K562 (cell line): ENCODE measurements around the gene SCAF11. TPM values are rescaled to one million over a fixed set of nuclear protein-coding genes. Genes with fewer than 3 reads are reported as not detected.

ENCODE experiments used
- ATAC-seq: fragments of 200-7000 bp; cut with Tn5 transposase; 3 replicates; pipeline ENCODE4 v1.9.1; 2020; ENCODE audit warnings: moderate library complexity
- BruUV-seq: library from RNA; stranded (reverse); fragments of 400-500 nt; replicated peaks from 2 replicates; lab custom pipeline; 2021; lab: Mats Ljungman, UMichigan
- CTCF ChIA-PET: fragments of 300-600 bp; formaldehyde crosslinking; extraction: SDS; loops from one replicate; lab custom pipeline; 2021; ENCODE audit warnings: low intra/inter-chr PET ratio; lab: Yijun Ruan, JAX
- POLR2A ChIA-PET: fragments of 300-600, 350-650 bp; sonication (Branson Sonifier 250); formaldehyde crosslinking; extraction: SDS; loops from one replicate; lab custom pipeline; 2021; ENCODE audit warnings: antibody characterized with exemption, inconsistent platforms; lab: Yijun Ruan, JAX
- DNase-seq, 4 experiments: peaks; one replicate each; pipeline versions ENCODE4 v3.0.0 to v3.0.0-alpha.2; 2011 to 2018; ENCODE audit warnings: low spot score in 3 of 4, mixed read lengths in 3 of 4; ENCODE audit errors: extremely low read depth in 1 of 4
- FAIRE-seq: peaks from 2 replicates; lab custom pipeline; 2011; peaks lifted over from hg19 to GRCh38; lab: Jason Lieb, UNC
- H2AFZ ChIP-seq: 2 replicates; pipeline ENCODE4 v1.6.0; 2011; ENCODE audit warnings: low read depth, low read length, control low read depth, inconsistent platforms
- H3K27ac ChIP-seq: fragments of 200-600 bp; 3 replicates; pipeline ENCODE4 v1.8.0; 2011; ENCODE audit warnings: low read depth, mild to moderate bottlenecking, control low read depth, inconsistent platforms, low read length, moderate library complexity, mixed read lengths; ENCODE audit errors: extremely low read depth
- H3K27me3 ChIP-seq, 2 experiments: fragments of 300-600 bp in 1 of 2; 2 replicates in 1 of 2; 3 replicates in 1 of 2; pipeline versions ENCODE4 v1.6.0 to v1.8.0; 2011; ENCODE audit warnings: inconsistent platforms in 2 of 2, low read length in 2 of 2, mild to moderate bottlenecking in 1 of 2, mixed read lengths in 1 of 2, moderate library complexity in 1 of 2; ENCODE audit not compliant: control insufficient read depth in 2 of 2, insufficient read depth in 2 of 2
- H3K36me3 ChIP-seq: fragments of 300-600 bp; 3 replicates; pipeline ENCODE4 v1.8.0; 2011; ENCODE audit warnings: mild to moderate bottlenecking, low read length, inconsistent platforms; ENCODE audit not compliant: control insufficient read depth, insufficient read depth
- H3K4me1 ChIP-seq, 2 experiments: fragments of 200-600 bp in 1 of 2; replicated peaks in 1 of 2; 2 replicates in 1 of 2; 3 replicates in 1 of 2; pipeline versions ENCODE4 v1.5.1 to v1.8.0; 2011; ENCODE audit warnings: inconsistent platforms in 2 of 2, low read length in 2 of 2, mild to moderate bottlenecking in 1 of 2, mixed read lengths in 1 of 2, moderate library complexity in 1 of 2; ENCODE audit not compliant: control insufficient read depth in 2 of 2, insufficient read depth in 2 of 2
- H3K4me2 ChIP-seq: 2 replicates; pipeline ENCODE4 v1.6.1; 2011; ENCODE audit warnings: low read length, control low read depth, inconsistent platforms, mixed read lengths; ENCODE audit not compliant: insufficient read depth
- H3K4me3 ChIP-seq: fragments of 200-600 bp; sonication (generic), shearing (Covaris generic); 2 replicates; pipeline ENCODE4 v1.5.1; 2016; ENCODE audit warnings: control low read depth, inconsistent platforms
- H3K79me2 ChIP-seq: fragments of 200-600 bp; 3 replicates; pipeline ENCODE4 v1.8.0; 2011; ENCODE audit warnings: low read length, inconsistent platforms; ENCODE audit not compliant: control insufficient read depth, insufficient read depth
- H3K9ac ChIP-seq, 2 experiments: 2 replicates each; pipeline versions ENCODE4 v1.6.0 to v1.6.1; 2011; ENCODE audit warnings: low read depth in 2 of 2, low read length in 2 of 2, control low read depth in 1 of 2, inconsistent platforms in 1 of 2, mild to moderate bottlenecking in 1 of 2, mixed read lengths in 1 of 2; ENCODE audit not compliant: insufficient read depth in 1 of 2
- H3K9me1 ChIP-seq: one replicate; pipeline ENCODE4 v1.6.0; 2011; ENCODE audit warnings: inconsistent platforms, mild to moderate bottlenecking, low read length, moderate library complexity; ENCODE audit not compliant: control insufficient read depth, insufficient read depth
- H3K9me3 ChIP-seq: replicated peaks from 2 replicates; pipeline ENCODE4 v1.5.1; 2011; ENCODE audit warnings: low read depth, low read length, inconsistent platforms; ENCODE audit not compliant: control insufficient read depth, insufficient read depth
- H4K20me1 ChIP-seq: replicated peaks from 2 replicates; pipeline ENCODE4 v1.6.1; 2011; ENCODE audit warnings: low read length, inconsistent platforms, mixed read lengths; ENCODE audit not compliant: control insufficient read depth, insufficient read depth
- CSDE1 ChIP-seq, 2 experiments: fragments of 450-650 bp; IDR thresholded peaks; 2 replicates each; pipeline ENCODE4 v1.6.1; 2016; ENCODE audit warnings: mild to moderate bottlenecking in 1 of 2
- FOXP1 ChIP-seq: sonication (generic); formaldehyde crosslinking; IDR thresholded peaks from 2 replicates; pipeline ENCODE4 v1.8.0; 2022; ENCODE audit warnings: mild to moderate bottlenecking, missing genetic modification reagents
- MEF2D ChIP-seq: conservative IDR thresholded peaks from 2 replicates; pipeline ENCODE4 v1.6.1; 2016; ENCODE audit warnings: low read depth, missing genetic modification characterization, missing compliant biosample characterization
- MYC ChIP-seq, 2 experiments: fragments of 250-450 bp in 1 of 2; sonication (Bioruptor Pico) in 1 of 2; IDR thresholded peaks; 2 replicates each; pipeline versions ENCODE4 v1.5.1 to v1.6.1; 2012 to 2021; ENCODE audit warnings: low read depth in 2 of 2, borderline replicate concordance in 1 of 2, improper control_type of control experiment in 1 of 2, low read length in 1 of 2, mild to moderate bottlenecking in 1 of 2, moderate library complexity in 1 of 2
- NBN ChIP-seq: fragments of 450-650 bp; IDR thresholded peaks from 2 replicates; pipeline ENCODE4 v1.6.1; 2016; ENCODE audit warnings: low read depth, mild to moderate bottlenecking
- ZEB2 ChIP-seq: fragments of 450-650 bp; IDR thresholded peaks from 2 replicates; pipeline ENCODE4 v1.6.1; 2016
- WGBS: fragments of 100-300 bp; shearing (Covaris generic); methylation state at CpG from one replicate; pipeline ENCODE4 v1.1.6; 2016; ENCODE audit warnings: low coverage, mixed read lengths; ENCODE audit not compliant: insufficient coverage; ENCODE audit errors: missing lambda C conversion rate; 5-methylcytosine and 5-hydroxymethylcytosine counted together
- in situ Hi-C: fragments of 300-500 bp; cut with MboI; formaldehyde crosslinking; loops from 4 replicates; pipeline ENCODE4 v1.15.0; 2018; ENCODE audit warnings: inconsistent platforms, mixed read lengths
- intact Hi-C: fragments of 100-400 bp; cut with micrococcal nuclease; formaldehyde crosslinking; loops from 2 replicates; pipeline ENCODE4 v1.14.2; 2022
- polyA plus RNA-seq, 8 experiments: library from polyadenylated mRNA; depleted of rRNA in 4 of 8; stranded (reverse) in 5 of 8; unstranded in 3 of 8; fragments of >200 nt; fragmentation: Nextera tagmentation in 2 of 8; fragmentation: Illumina TruSeq in 1 of 8; extraction: Ambion mirVana in 2 of 8; extraction: Trizol in 1 of 8; gene quantifications; 2 replicates each; pipeline versions ENCODE4 v1.2.1 to v1.2.3, GENCODE V29; 2011 to 2014; ENCODE audit warnings: inconsistent platforms in 1 of 8, missing spikeins in 1 of 8
- total RNA-seq, 7 experiments: library from RNA; depleted of rRNA in 6 of 7; stranded (reverse); fragments of >200 nt in 6 of 7; fragmentation: Illumina TruSeq in 2 of 7; extraction: Trizol in 2 of 7; gene quantifications; 2 replicates each; pipeline versions ENCODE4 v1.2.1 to v1.2.3, GENCODE V29; 2011 to 2021; ENCODE audit warnings: low replicate concordance in 1 of 7

SCAF11 gene
- total and polyA plus RNA-seq, 9 of the 15 experiments (the other 6 are each of a cell fraction or from before 2014, with no cell fraction given) = 30.4 to 119 (median 80.0) TPM

GRCh38 chr12:45880533-45880932 lies 109.8 kb downstream of the SCAF11 start:
- ATAC-seq (no peak), DNase-seq (no peak), FAIRE-seq (no peak)
- Histone ChIP-seq H2AFZ (no peak overlapping the region), H3K9me3 (no peaks in the 10 kb centered on the region), H3K4me3 (no peak overlapping the region), H3K27me3 (no peaks in the 10 kb centered on the region), H3K79me2 (peaks cover 16% of the 10 kb centered on the region; the same call in 1 of the 3 replicates), H3K9ac (no peak overlapping the region), H3K27ac (no peak overlapping the region), H3K4me1 (peaks cover 0 to 19% of the 10 kb centered on the region in 2 experiments; a peak in 3 of 5 replicates), H4K20me1 (no peaks in the 10 kb centered on the region), H3K9me1 (no peaks in the 10 kb centered on the region), H3K4me2 (no peak overlapping the region), H3K36me3 (peaks cover 36% of the 10 kb centered on the region; the same call in 1 of the 3 replicates)
- CTCF ChIA-PET = no interaction called here
- in situ Hi-C loops = no loop called here
- POLR2A ChIA-PET = interaction anchor here (0.6 kb wide), 1 partner anchor 479 kb away, joined by 3 read pairs; no protein-coding TSS in a partner anchor
- TF ChIP-seq ZEB2 = no peak
- TF ChIP-seq MEF2D (tag) = no peak
- no peak for TF ChIP-seq NBN
- no peak for TF ChIP-seq FOXP1
- no peak for TF ChIP-seq CSDE1 (IDR thresholded peaks at IDR 0.05)
- TF ChIP-seq MYC (IDR thresholded peaks at IDR 0.05; ENCODE audit: low read depth, low read length) = no peak
- no peak for TF ChIP-seq MYC (CRISPR knock-in tag; IDR thresholded peaks at IDR 0.05; ENCODE audit: borderline replicate concordance, low read depth)
- intact Hi-C loops = no loop called here
- 62% methylated on average over 2 of the region's 2 CpGs for WGBS
- BruUV-seq = no TSS peak
